Epidermal melanocyte (primary cell): ENCODE results near the gene CCDC17.
A peak's percentile ranks its signal among the peaks of the same experiment; 100 is the strongest.

Experiments
- DNase-seq: peaks from one replicate; pipeline ENCODE4 v3.0.0; 2011; ENCODE audit warnings: low spot score; ENCODE audit not compliant: insufficient read length

The CCDC17 gene

GRCh38 chr1:45583666-45584350, 40.0 kb downstream of the CCDC17 start, which contains the start of gene NASP:
TSS of gene NASP (plus strand) at chr1:45584041. CDS start at chr1:45584147, 106 bp downstream.
- DNase-seq = peak; percentile 66

GRCh38 chr1:45583264-45583665, 40.6 kb downstream of the CCDC17 start:
- peak; percentile 96 for DNase-seq

GRCh38 chr1:45574105-45574626, 49.7 kb downstream of the CCDC17 start:
- DNase-seq = no peak

GRCh38 chr1:45573231-45573804, 50.5 kb downstream of the CCDC17 start:
- no peak for DNase-seq

- DNase-seq = no peak
These were observed 53.2 kb downstream of the CCDC17 start for GRCh38 chr1:45570631-45571030.
